Measurements from ENCODE around the gene VPS35L. TPM values are rescaled to one million over a fixed set of nuclear protein-coding genes. Genes with fewer than 3 reads are reported as not detected.

VPS35L gene
- total and polyA plus RNA-seq, 2 donors (not counting 1 experiment from before 2014, with no cell fraction given), result 17.5 to 62.1 TPM

- peak overlapping the region; percentile 83 to 94 (median 92) for H3K4me3 ChIP-seq (ENCODE audit: control extremely low read depth in 1 of 5, extremely low read depth in 1 of 5, insufficient read depth in 1 of 5, low read depth in 2 of 5, low read length in 4 of 5)
- ChIA-PET CTCF (interaction anchor here (0.7 to 3.3 kb wide), 6 partner anchors 22 to 457 kb away, joined by 3 to 13 read pairs (median 5); partner anchors contain the start of genes COQ7 and VPS35L), POLR2A (interaction anchor here (0.9 to 2.3 kb wide), 2 partner anchors 31 to 734 kb away, joined by 8 to 19 read pairs; partner anchors contain the start of genes RPS15A and VPS35L)
- peak overlapping the region; percentile 45 to 78 for H3K27ac ChIP-seq (ENCODE audit: low read length in 2 of 2)
- Mint-ChIP-seq H3K4me1 (peaks cover 37% of the 10 kb centered on the region), H3K9me3 (ENCODE audit: insufficient read depth) (no peaks in the 10 kb centered on the region), H3K27ac (peak overlapping the region; percentile 85), H3K4me3 (peak overlapping the region; percentile 93), H3K27me3 (no peaks in the 10 kb centered on the region)
- H3K9ac ChIP-seq (ENCODE audit: low read length), result peak overlapping the region; percentile 95
- no peaks in the 10 kb centered on the region for H3K27me3 ChIP-seq (replicated peaks in 1 of 4; ENCODE audit: control extremely low read depth in 1 of 4, control insufficient read depth in 3 of 4, insufficient read depth in 4 of 4, low read length in 3 of 4)
- 0% methylated on average over 3 of the region's 11 CpGs for WGBS (ENCODE audit: insufficient coverage)
- no peak for DNase-seq
- peak overlapping the region; percentile 95 for H3K4me2 ChIP-seq (replicated peaks; ENCODE audit: low read depth, low read length, poor library complexity, severe bottlenecking)
- H2AFZ ChIP-seq (ENCODE audit: insufficient read depth, low read depth, low read length, poor library complexity, severe bottlenecking), result peak overlapping the region; percentile 95
- H3K4me1 ChIP-seq (ENCODE audit: control insufficient read depth in 2 of 2, insufficient read depth in 2 of 2, low read length in 2 of 2), result peaks cover 19 to 37% of the 10 kb centered on the region in 2 donors
- peaks cover 34% of the 10 kb centered on the region for H3K79me2 ChIP-seq (ENCODE audit: control insufficient read depth, insufficient read depth, low read length)
- intact Hi-C loops (cut with micrococcal nuclease), result loop anchor here (5.0 to 10.0 kb wide), 2 partner anchors 597 to 1221 kb away; partner anchors contain the start of genes SMG1 and THUMPD1
- no peaks in the 10 kb centered on the region for H3K9me3 ChIP-seq (ENCODE audit: control extremely low read depth in 1 of 3, control insufficient read depth in 2 of 3, insufficient read depth in 1 of 3, low read length in 2 of 3)
- H3K36me3 ChIP-seq (replicated peaks in 1 of 2; ENCODE audit: control extremely low read depth in 1 of 2, control insufficient read depth in 1 of 2, extremely low read depth in 1 of 2, insufficient read depth in 2 of 2, low read length in 1 of 2), result peaks cover 2 to 14% of the 10 kb centered on the region in 2 experiments
- TF ChIP-seq EZH2 (IDR thresholded peaks at IDR 0.05; ENCODE audit: borderline replicate concordance, insufficient read depth, low read depth, low read length, poor library complexity, severe bottlenecking), result no peak
- no peak for TF ChIP-seq CTCF (IDR thresholded peaks at IDR 0.05)
- no peaks in the 10 kb centered on the region for H4K20me1 ChIP-seq (ENCODE audit: control insufficient read depth, insufficient read depth, low read length, poor library complexity, severe bottlenecking)
- ATAC-seq (ENCODE audit: low read depth), result no peak
Observed at GRCh38 chr16:19524356-19524615, 31.2 kb upstream of the VPS35L start.

GRCh38 chr16:19524616-19525384, 30.7 kb upstream of the VPS35L start:
- peaks cover 19 to 37% of the 10 kb centered on the region in 2 donors for H3K4me1 ChIP-seq (ENCODE audit: control insufficient read depth in 2 of 2, insufficient read depth in 2 of 2, low read length in 2 of 2)

More at GRCh38 chr16:19524616-19525384, 30.7 kb upstream of the VPS35L start:
- H3K9me3 Mint-ChIP-seq (ENCODE audit: insufficient read depth), result no peaks in the 10 kb centered on the region
- WGBS (ENCODE audit: insufficient coverage), result 3% methylated on average over 11 of the region's 19 CpGs
- Histone ChIP-seq H2AFZ (ENCODE audit: insufficient read depth, low read depth, low read length, poor library complexity, severe bottlenecking) (peak overlapping the region; percentile 95), H3K27ac (ENCODE audit: low read length in 2 of 2) (peak overlapping the region; percentile 45 to 78), H3K9me3 (ENCODE audit: control extremely low read depth in 1 of 3, control insufficient read depth in 2 of 3, insufficient read depth in 1 of 3, low read length in 2 of 3) (no peaks in the 10 kb centered on the region), H3K27me3 (replicated peaks in 1 of 4; ENCODE audit: control extremely low read depth in 1 of 4, control insufficient read depth in 3 of 4, insufficient read depth in 4 of 4, low read length in 3 of 4) (no peaks in the 10 kb centered on the region), H4K20me1 (ENCODE audit: control insufficient read depth, insufficient read depth, low read length, poor library complexity, severe bottlenecking) (no peaks in the 10 kb centered on the region), H3K79me2 (ENCODE audit: control insufficient read depth, insufficient read depth, low read length) (peaks cover 29% of the 10 kb centered on the region), H3K4me2 (replicated peaks; ENCODE audit: low read depth, low read length, poor library complexity, severe bottlenecking) (peak overlapping the region; percentile 95), H3K9ac (ENCODE audit: low read length) (peak overlapping the region; percentile 95), H3K4me3 (ENCODE audit: control extremely low read depth in 1 of 5, extremely low read depth in 1 of 5, insufficient read depth in 1 of 5, low read depth in 2 of 5, low read length in 4 of 5) (peak overlapping the region; percentile 83 to 94 (median 92)), H3K36me3 (replicated peaks in 1 of 2; ENCODE audit: control extremely low read depth in 1 of 2, control insufficient read depth in 1 of 2, extremely low read depth in 1 of 2, insufficient read depth in 2 of 2, low read length in 1 of 2) (peaks cover 2 to 14% of the 10 kb centered on the region in 2 experiments)
- peak; percentile 58 for DNase-seq
- CTCF ChIA-PET, result interaction anchor here (0.7 to 3.3 kb wide), 6 partner anchors 22 to 457 kb away, joined by 3 to 13 read pairs (median 5); partner anchors contain the start of genes COQ7 and VPS35L
- TF ChIP-seq CTCF (IDR thresholded peaks at IDR 0.05), result no peak
- TF ChIP-seq EZH2 (IDR thresholded peaks at IDR 0.05; ENCODE audit: borderline replicate concordance, insufficient read depth, low read depth, low read length, poor library complexity, severe bottlenecking), result no peak
- H3K4me1 Mint-ChIP-seq, result peaks cover 37% of the 10 kb centered on the region
- peak overlapping the region; percentile 93 for H3K4me3 Mint-ChIP-seq
- no peaks in the 10 kb centered on the region for H3K27me3 Mint-ChIP-seq
- POLR2A ChIA-PET, result interaction anchor here (0.5 to 2.3 kb wide), 2 partner anchors 31 to 750 kb away, joined by 5 to 19 read pairs; partner anchors contain the start of gene VPS35L
- peak overlapping the region; percentile 85 for H3K27ac Mint-ChIP-seq
- intact Hi-C loops (cut with micrococcal nuclease), result loop anchor here (5.0 to 10.0 kb wide), 2 partner anchors 597 to 1220 kb away; partner anchors contain the start of genes SMG1 and THUMPD1
- ATAC-seq (ENCODE audit: low read depth), result no peak
